ENCODE data around the gene ASB2. TPM values are rescaled to one million over a fixed set of nuclear protein-coding genes. Genes with fewer than 3 reads are reported as not detected.

ASB2 gene
- polyA plus RNA-seq, 1 experiment = 0.06 TPM

GRCh38 chr14:93926245-93926872, 50.0 kb downstream of the ASB2 start:
- ChIA-PET CTCF (interaction anchor here (3.9 kb wide), 1 partner anchor 14 kb away, joined by 15 read pairs; no protein-coding TSS in a partner anchor), POLR2A (no interaction called here)

GRCh38 chr14:93925374-93925895, 50.9 kb downstream of the ASB2 start:
- H3K4me3 ChIP-seq (ENCODE audit: low read depth, low read length) = no peak overlapping the region
- no peak for TF ChIP-seq CTCF (IDR thresholded peaks at IDR 0.05; ENCODE audit: insufficient read depth, low read depth, low read length)
- DNase-seq (ENCODE audit: low read depth) = no peak
- H3K27me3 ChIP-seq (ENCODE audit: control insufficient read depth, insufficient read depth, low read length) = no peaks in the 10 kb centered on the region
- CTCF ChIA-PET = interaction anchor here (2.5 to 3.9 kb wide), 2 partner anchors 11 to 15 kb away, joined by 11 to 15 read pairs; no protein-coding TSS in a partner anchor
- POLR2A ChIA-PET = no interaction called here
- H3K36me3 ChIP-seq (ENCODE audit: control insufficient read depth, insufficient read depth, low read length) = no peaks in the 10 kb centered on the region

More at GRCh38 chr14:93926245-93926872, 50.0 kb downstream of the ASB2 start:
- Histone ChIP-seq H3K27me3 (ENCODE audit: control insufficient read depth, insufficient read depth, low read length) (no peaks in the 10 kb centered on the region), H3K4me3 (ENCODE audit: low read depth, low read length) (no peak overlapping the region), H3K36me3 (ENCODE audit: control insufficient read depth, insufficient read depth, low read length) (no peaks in the 10 kb centered on the region)
- TF ChIP-seq CTCF (IDR thresholded peaks at IDR 0.05; ENCODE audit: insufficient read depth, low read depth, low read length) = no peak
- no peak for DNase-seq (ENCODE audit: low read depth)

DNA sequence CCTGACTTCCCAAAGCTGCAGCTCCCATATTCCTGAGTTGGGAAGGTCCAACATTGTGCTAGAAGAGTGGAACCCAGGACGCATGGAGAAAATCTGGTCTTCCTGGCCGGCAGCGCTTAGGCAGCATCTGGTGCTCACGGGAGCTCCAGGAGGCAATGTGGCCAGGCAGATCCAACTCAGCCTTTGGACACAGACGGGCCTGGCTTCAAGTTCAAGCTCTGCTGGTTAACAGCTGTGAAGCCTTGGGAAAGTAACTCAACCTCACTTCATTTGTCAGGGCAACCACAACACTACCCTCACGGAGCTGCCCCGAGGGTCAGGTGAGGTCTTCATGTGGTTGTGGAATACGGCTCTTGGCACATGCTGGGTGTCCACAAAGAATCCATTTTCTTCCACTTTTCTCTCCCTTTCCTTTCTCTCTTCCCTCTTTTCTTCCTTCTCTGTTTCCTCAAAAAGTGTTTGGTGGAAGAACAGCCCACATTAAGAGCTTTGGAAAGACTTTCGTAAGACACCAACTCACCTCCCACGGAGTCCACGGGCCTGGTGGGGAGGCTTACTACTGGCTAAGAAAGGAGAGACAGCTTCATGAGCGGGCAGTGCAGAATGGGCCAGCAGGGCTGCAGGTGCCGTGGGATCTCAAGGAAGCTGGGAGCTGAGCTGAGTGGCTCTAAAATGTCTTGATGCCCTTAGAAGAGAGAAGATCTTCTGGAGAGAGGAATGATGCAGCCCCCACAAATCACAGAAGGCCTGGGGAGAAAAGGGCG, 51.6 kb downstream of the ASB2 start:
- POLR2A ChIA-PET = no interaction called here
- no peak for DNase-seq (ENCODE audit: low read depth)
- TF ChIP-seq CTCF (IDR thresholded peaks at IDR 0.05; ENCODE audit: insufficient read depth, low read depth, low read length) = no peak
- no peaks in the 10 kb centered on the region for H3K27me3 ChIP-seq (ENCODE audit: control insufficient read depth, insufficient read depth, low read length)
- H3K4me3 ChIP-seq (ENCODE audit: low read depth, low read length) = no peak overlapping the region
- CTCF ChIA-PET = interaction anchor here (1.2 to 3.9 kb wide), 4 partner anchors 12 to 73 kb away, joined by 3 to 15 read pairs (median 7); partner anchors contain the start of gene CCDC197
- no peaks in the 10 kb centered on the region for H3K36me3 ChIP-seq (ENCODE audit: control insufficient read depth, insufficient read depth, low read length)

DNA sequence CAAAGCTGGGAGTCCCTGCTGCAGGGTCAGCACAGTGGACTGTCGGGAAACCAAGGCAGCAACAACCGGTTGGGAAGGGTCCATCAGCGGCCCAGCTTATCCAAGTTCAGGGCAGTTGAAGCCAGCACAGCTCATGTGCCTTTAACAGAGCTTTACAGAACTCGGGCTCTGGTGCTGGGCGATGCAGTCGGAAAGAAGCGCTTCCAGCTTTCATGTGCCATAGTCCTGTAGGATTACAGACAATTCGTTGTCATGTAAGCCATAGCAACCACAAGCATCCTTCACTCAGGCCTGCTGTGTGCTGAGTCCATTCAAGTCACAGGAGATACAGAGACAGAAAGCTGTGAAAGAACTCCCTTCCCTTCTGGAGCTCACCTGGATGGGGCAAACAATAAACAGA, 52.7 kb downstream of the ASB2 start:
- no peak for TF ChIP-seq CTCF (IDR thresholded peaks at IDR 0.05; ENCODE audit: insufficient read depth, low read depth, low read length)
- Histone ChIP-seq H3K36me3 (ENCODE audit: control insufficient read depth, insufficient read depth, low read length) (no peaks in the 10 kb centered on the region), H3K27me3 (ENCODE audit: control insufficient read depth, insufficient read depth, low read length) (no peaks in the 10 kb centered on the region), H3K4me3 (ENCODE audit: low read depth, low read length) (no peak overlapping the region)
- ChIA-PET CTCF (interaction anchor here (1.2 to 3.9 kb wide), 4 partner anchors 13 to 74 kb away, joined by 3 to 15 read pairs (median 7); partner anchors contain the start of gene CCDC197), POLR2A (no interaction called here)
- DNase-seq (ENCODE audit: low read depth) = no peak
